HG03565 (cell line): ENCODE measurements around the gene ZNF768.
"Not testable (repeated sequence)": the region's sequence is repeated elsewhere in the genome, so short reads cannot be mapped to it uniquely, and the experiment has no call there.

Experiments
- ATAC-seq: cut with Tn5 transposase; IDR thresholded peaks from one replicate; pipeline ENCODE4 v1.9.1; 2021; ENCODE audit warnings: mild to moderate bottlenecking, moderate library complexity; ENCODE audit not compliant: unreplicated experiment

The ZNF768 gene

DNA sequence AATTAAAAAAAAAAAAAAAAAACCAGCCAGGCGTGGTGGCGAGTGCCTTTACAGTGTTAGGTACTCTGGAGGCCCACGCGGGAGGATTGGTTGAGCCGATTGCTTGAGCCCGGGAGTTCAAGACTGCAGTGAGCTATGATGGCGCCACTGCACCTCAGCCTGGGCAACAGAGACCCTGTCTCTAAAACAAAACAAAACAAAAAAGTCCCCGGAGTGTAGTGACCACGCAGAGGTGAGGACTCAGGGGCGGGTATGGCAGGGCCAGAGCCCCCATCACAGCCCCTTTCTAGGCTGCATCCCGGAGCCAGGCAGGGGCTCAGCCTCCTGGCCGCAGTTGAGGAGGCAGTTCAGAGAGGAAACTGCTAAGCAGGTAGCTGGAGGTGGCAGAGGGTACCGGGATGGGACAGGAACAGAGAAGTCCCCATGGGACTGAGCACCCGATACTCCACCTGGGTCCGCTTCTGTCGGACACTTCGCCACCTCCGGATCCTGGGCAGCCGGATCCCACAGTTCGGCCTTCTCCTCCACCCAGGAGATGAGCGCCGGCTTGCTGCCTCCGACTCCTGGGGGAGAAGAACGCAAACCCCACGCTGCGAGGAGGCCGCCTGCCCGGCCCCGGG lies 7.5 kb upstream of the ZNF768 start:
- ATAC-seq = peak; percentile 14

DNA sequence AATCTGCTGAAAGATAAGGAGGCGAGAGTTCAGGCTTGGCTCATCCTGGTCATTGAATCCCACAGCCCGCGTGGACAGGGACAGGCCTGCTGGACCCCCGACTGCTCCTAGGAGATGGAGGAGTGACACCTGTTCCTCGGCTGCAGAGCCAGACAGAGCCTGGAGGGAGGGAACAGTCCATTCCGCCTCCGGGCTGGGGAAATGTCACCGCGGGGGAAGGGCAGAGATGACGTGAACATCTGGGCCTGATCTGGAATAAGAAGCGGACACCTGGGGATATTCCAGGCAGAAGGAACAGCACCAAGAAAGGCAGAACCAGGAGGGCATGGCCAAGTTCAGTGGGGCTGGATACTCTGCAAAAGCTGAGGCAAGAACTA lies 6.8 kb upstream of the ZNF768 start:
- ATAC-seq = no peak

DNA sequence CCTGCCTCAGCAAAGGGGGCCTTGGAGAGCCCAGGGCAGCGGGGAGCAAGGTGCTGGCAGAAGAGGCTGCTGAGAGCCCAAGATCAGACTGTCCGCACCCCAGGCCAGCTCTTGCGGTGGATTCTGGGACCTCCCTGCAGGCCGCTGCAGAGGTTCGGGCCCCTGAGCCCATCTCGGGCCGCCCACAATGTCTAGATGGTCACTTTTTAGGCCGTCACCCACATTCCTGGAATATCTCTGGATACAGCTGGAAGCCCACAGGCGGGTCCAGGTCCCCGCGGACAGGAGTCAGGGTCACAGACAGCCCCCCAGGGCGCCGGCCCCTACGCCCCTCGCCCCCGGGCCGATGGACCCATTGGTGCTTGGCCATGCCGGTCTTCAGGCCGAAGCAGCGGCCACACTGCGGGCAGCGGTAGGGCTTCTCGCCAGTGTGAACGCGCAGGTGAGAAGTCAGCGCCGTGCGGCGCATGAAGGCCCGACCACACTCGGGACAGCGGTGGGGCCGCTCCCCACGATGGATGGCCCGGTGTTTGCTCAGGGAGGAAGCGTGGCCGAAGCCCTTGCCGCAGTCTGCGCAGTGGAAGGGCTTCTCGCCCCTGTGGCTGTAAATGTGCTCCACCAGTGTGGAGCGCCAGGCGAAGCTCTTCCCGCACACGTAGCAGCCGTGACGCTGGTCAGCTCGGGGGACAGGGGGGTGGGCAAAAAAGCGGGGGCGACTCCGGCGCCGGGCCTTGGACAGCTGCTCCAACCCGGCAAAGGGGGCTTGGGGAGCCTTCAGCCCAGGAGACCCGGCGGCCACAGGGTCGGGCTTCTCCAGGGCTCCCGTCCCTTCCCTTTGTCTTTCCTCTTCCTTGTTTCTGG lies 6.1 kb upstream of the ZNF768 start:
- no peak for ATAC-seq

DNA sequence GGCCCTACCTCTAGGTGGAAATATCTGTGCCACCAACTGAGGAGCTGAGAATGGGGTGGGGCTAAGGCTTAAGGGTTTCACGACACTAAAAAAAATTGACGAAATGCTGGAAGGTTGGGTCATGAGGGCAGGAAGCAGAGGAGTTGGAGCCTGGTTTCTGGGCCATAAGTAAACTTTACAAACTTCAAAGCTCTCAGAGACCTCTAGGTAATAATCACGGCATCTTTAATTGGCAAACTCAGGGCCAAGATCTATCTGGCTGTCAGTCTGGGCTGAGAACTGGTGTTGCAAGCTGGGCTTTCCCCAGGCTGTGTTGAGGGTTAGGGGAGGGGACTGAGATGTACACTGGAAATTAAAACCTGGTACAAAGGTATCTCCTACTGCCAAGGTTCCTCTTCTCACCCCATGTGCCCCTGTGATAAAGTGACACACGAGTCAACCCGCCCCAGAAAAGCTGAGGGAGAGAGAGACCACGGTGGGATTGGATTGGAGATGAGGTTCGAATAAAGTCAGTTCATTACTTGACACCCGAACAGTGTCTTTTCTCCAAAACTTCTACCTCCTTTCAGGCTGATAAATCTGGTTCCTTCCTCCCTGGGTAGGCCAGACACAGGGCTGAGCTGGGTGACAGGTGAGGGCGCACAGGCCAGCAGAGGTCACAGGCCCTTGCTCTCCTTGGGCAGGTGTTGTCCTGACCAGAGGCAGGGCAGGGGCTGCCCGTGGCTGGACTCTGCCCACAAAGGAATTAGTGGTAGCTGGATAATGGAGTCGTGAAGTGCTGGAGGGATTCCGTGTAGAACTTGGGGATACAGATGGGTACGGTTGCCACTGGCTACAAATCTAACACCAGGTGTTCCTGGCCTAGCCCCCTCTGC lies 4.0 kb upstream of the ZNF768 start:
- no peak for ATAC-seq

DNA sequence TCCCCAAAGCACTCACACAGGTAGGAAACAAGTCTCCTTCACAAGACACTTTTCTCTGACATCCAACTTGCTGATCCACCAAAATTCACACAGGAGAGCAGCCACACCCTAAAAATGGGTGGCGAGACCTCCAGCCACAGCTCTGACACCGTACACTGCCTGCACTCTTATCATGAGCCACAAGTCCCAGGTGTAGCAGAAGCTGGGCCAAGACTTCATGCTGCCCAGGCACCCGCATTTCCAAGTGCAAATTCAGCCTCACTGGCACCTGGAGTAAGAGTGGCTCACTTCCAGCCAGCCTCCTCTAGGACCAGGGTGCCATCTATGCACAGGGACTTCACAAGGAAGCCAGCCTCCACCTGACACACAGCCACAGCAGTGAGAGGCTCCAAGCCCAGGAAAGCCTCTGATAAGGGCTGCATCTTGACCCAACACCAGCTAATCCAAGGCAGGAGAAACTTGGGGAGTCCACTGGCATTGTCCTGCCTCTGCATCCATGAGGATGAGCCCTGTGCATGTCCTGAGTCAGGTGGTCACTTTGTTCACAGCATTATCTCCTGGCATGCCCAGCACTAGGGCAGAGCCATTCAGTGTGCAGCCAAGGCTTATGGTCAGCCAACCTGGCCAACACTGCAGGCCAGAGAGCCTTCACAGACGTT lies 2.6 kb upstream of the ZNF768 start:
- ATAC-seq = no peak

DNA sequence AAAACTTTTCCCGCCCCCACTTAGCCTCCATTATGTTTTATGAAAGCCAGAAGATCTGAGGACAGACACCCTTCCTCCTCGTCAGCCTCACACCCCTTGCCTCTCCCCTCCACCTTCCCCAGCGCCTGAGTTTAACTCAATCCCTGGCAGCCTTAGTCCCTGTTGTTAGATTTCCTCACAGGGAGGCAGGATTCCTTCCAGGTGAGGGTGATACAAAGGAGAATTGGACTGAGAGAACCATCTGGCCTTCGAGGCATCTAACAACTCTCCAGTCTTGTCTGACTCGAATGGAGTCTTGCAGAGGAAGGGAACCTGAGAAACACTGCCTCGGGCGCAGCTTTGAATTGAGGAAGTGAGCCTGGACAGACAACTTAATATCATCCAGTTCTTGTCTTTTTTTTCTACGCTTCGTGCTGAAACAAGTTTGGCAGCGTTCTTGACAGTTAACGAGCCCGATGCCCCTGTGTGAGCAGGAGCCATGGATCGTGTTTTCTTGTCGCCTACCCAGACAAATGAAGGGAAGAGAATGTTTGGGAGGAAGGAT lies 1.3 kb upstream of the ZNF768 start:
- no peak for ATAC-seq

DNA sequence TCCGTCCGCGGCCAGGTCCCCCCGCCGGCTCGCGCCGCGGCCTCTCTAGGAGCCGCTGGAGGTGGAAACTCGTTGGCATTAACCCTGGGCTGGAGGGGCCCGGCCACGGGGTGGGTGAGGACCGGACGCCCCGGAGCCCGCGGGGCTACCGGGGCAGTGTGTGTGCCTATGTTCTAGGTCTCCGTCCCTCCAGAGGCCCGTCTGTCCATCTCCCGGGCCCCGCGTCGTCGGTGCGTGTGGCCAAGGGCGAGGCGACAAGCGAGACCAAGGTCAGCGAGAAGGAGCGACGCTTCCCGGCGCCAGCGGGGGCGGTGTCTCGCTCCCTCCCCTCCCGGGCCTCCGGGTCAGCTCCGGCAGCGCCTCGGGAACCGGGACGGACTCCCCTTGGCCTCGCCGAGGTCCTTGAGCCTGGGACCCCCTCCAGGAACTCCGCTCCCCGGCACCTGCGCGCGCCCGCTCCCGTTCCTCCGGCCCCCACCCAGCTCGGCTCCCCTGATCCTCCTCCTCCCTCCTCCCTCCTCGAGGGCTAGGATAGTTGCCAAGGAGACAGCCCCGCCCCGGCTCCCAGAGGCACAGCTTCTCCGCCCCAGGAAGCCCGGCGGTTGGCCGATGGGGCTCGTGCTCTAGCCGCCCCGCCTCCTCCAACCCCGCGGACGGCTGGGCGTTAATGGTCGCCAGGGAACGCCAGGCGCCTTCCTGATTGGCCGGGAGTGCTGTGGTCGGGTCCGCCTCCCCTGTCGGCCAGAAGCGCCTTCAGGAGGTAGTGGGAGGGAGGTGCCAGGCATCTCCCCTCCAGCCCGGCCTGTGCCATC lies 663 bp upstream of the ZNF768 start:
- peak; percentile 64 for ATAC-seq

DNA sequence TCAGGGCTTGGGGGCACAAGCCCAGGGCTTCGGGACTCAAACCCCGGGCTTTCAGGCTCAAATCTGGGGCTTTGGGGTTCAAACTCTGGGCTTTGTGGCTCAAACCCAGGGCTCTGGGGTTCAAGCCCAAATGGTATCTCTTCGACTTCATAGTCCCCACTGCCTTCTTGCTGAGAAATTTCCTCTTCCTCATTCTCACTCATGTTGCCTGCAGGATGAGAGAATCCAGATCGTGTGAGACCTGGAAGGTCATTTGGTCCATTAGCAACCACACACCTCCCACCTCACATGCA lies 576 bp downstream of the ZNF768 start:
- no peak for ATAC-seq

DNA sequence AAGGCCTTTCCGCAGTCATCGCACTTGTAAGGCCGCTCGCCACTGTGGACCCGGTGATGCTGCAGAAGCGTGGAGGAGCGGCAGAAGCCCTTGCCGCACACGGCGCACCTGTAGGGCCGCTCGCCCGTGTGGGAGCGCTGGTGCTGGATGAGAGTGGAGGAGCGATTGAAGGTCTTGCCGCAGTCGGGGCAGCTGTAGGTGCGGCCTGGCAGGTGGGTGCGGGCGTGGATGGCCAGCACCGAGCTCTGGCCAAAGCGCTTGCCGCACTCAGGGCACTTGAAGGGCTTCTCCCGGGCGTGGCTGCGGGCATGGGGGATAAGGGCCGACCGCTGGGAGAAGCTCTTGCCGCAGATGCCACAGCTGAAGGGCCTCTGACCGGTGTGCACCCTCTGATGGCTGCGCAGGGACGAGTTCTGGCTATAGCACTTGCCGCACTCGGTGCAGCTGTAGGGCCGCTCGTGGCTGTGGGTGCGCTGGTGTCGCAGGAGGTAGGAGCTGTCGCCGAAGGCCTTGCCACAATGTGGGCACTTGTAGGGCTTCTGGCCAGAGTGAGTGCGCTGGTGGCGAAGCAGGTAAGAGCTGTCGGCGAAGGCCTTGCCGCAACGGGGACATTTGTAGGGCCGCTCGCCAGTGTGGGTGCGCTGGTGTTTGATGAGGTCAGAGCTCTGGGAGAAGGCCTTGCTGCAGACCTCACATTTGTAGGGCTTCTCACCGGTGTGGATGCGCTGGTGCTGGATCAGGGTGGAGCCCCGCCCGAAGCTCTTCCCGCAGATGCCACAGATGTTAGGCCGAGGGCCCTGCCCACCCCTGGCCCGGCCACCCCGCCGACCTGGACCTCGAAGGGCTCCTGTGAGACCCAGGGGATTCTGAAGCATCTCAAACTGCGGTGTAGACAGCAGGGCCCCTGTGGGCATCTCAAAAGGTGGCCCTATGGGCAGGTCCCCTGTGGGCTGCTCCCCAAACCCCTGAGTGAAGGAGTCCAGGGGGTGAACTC lies 1.5 kb downstream of the ZNF768 start:
- ATAC-seq = no peak

DNA sequence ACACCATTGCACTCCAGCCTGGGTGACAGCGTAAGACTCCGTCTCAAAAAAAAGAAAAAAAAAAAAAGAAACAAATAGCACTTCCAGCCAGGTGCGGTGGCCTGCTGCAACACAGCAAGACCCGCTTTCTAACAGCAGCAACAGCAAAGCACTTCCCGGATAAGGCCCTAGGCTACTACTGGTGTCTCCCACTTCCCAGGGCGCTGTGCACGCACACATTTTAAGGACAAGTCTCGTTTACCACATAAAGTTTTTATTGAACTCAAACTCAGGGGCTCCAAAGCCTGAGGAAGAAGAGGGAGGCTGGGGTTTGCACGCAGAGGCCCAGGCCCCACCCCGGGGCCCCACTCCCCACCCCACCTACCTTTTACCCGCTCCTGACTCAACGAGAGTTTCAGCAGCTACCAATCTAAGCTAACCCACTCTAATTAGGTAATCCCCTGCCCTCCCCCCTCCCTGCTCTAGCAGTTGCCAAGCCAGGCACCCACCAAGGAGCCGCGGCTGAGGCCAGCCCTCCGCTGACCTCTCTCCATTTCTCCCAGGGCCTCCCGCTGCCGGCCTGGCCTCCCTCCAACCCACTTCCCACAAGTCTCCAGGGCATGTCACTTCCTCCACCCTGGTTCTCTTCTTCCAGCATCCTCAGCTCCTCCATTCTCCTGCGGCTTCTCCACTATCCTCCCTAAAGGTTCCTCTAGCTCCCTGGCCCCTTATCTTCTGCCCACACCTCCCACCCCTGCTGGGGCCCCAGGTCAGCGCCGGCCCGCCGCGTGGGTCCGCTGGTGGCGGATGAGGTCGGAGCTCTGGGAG lies 2.4 kb downstream of the ZNF768 start:
- ATAC-seq = no peak

DNA sequence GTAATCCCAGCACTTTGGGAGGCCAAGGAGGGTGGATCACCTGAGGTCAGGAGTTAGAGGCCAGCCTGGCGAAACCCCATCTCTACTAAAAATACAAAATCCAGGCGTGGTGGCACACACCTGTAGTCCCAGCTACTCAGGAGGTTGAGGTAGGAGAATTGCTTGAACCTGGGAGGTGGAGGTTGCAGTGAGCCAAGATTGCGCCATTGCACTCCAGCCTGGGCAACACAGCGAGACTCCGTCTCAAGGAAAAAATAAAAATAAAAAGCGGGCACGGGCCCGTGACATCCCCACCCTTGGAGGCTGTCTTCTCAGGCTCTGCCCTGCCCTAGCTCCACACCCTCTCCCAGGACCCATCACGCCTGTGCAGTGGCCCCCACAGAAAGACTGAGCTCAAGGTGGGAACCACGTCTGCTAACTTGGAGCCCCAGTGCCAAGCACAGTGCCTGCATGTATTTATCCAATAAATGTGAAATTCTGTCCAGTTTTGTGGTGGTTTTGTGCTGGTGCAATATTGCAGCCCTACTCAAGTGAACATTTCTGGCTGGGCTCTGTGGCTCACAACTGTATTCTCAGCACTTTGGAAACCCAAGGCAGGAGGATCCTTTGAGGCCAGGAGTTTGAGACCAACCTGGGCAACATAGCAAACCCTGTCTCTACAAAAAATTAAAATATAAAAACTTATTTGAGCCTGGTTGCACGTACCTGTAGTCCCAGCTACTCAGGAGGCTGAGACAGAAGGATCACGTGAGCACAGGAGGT lies 3.5 kb downstream of the ZNF768 start:
- not testable (repeated sequence) for ATAC-seq

DNA sequence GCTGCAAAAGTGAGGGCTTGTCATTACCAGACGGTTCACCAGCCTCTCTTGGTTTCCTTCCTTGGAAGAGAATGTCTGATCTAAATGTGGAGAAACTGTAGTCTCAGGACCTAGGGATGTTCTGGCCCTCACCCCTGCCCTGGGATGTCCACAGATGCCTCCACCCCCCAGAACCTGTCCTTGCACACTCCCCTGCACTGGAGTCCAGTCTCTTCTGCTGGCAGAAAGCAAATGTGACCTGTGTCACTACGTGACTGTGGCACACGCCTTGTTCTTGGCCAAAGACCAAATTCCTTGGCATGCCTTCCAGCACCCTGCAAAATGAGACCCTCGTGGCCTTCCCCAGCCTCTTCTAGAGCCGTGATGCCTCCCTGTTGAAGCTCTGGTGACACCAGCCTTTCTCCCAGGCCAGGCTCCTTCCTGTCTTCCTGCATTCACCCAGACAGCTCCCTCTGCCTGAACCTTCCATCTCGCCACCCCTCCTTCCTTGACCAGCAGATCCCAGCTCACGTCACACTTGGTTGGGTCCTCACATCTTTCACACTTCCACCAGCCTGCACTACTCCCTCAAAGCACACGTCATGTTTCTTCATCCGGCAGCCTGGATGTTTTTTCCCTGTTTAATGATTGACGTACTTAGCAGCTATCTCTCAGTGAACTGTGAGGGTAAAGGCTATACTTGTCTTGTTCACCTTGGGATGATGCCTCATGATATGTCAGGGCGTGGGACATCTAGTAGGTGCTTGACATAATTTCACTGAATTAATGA lies 4.3 kb downstream of the ZNF768 start:
- no peak for ATAC-seq

DNA sequence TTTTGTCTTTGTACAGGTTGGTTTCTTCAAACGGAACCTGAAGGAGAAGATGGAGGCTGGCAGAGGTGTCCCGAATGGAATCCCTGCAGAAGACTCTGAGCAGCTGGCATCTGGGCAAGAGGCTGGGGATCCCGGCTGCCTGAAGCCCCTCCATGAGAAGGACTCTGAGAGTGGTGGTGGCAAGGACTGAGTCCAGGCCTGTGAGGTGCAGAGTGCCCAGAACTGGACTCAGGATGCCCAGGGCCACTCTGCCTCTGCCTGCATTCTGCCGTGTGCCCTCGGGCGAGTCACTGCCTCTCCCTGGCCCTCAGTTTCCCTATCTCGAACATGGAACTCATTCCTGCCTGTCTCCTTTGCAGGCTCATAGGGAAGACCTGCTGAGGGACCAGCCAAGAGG lies 4.9 kb downstream of the ZNF768 start:
- ATAC-seq = no peak

DNA sequence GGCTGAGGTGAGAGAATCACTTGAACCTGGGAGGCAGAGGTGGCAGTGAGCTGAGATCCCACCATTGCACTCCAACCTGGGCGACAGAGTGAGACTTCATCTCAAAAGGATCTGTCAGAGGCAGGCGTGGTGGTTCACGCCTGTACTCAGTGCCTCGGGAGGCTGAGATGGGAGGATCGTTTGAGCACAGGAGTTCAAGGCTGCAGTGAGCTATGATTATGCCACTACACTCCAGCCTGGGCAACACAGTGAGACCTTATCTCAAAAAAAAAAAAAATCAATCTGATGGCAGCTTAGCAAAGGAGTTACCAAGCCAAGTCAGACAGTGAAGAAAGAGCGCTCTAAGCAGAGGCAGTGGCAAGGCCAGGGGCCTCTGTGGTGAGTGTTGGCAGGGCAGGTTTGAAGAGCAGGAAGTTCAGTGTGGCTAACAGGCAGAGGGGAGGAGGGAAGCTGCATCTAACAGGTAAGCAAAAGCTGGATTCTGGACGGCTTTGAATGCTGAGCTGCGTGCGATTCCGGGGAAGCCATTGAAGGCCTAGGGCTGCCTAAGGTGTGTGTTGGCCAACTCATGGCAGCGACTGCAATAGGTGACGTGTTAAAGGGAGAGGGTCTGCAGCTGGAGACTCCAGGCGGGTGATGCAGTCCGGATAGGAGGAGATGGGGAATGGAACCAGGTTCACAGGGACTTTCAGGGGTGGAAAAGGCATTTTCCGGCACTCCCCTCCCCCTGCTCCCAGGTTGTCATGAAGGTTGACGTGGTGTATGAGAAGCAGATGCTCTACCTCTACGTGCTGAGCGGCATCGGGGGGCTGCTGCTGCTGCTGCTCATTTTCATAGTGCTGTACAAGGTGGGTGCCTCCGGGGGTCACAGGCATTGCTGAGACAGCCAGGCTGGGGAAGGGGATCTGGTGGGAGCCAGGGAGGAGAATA lies 7.0 kb downstream of the ZNF768 start:
- ATAC-seq = no peak

DNA sequence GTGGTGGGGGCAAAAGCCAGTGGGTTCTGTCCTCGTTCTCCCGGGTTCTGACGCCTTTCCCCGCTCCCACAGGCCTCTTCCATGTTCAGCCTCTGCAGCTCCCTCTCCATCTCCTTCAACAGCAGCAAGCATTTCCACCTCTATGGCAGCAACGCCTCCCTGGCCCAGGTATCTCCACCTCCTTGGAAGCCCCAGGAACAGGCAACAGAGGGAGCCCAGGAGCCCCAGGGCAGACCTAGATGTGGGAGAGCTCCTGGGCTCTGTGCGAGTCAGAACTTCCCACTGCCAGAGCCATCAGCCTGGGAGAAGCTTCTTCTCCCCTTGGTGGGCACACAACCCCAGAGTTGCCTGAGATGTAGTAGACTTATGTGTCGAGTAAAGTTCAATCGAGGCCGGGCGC lies 7.8 kb downstream of the ZNF768 start:
- ATAC-seq = no peak

DNA sequence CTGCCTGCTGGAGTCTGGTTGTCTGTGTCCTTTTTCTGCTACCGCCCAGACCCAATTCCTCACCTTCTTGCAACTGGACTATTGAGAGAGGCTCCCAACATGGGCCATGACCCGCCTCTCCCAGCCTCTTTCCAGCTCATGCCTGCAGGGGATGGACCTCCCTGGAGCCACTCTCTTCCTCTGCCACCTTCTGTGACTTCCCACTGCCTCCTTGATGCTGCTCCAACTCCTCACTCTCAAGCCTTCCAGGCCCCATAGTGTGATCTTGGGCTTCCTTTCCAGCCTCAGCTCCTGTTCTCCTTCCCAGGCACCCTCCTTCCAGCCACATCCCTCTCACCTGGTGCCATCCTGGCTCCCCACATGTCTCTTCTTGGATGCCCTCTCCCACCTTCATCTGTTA lies 11.1 kb downstream of the ZNF768 start:
- no peak for ATAC-seq
